GM12801 (cell line): Measurements from ENCODE around the gene CARD19.

Experiments used
- CTCF ChIP-seq: IDR thresholded peaks from one replicate; pipeline ENCODE4 v1.5.1; 2011; ENCODE audit warnings: control low read depth; ENCODE audit not compliant: insufficient read length; ENCODE audit errors: extremely low read depth

The CARD19 gene

GRCh38 chr9:93132946-93133680 lies 37.1 kb downstream of the CARD19 start:
- TF ChIP-seq CTCF: no peak

- no peak for TF ChIP-seq CTCF
Measured at GRCh38 chr9:93133681-93134014, 37.6 kb downstream of the CARD19 start.

- TF ChIP-seq CTCF: no peak
Measured at GRCh38 chr9:93134015-93134739, 38.2 kb downstream of the CARD19 start, which contains the start of gene NINJ1. NINJ1 (minus strand) TSS chr9:93134251; CDS start chr9:93134217, 34 bp downstream.

- no peak for TF ChIP-seq CTCF
Measured at GRCh38 chr9:93134740-93135444, 38.9 kb downstream of the CARD19 start.

GRCh38 chr9:93136011-93136440 lies 40.0 kb downstream of the CARD19 start:
- TF ChIP-seq CTCF: no peak

GRCh38 chr9:93137362-93137761 lies 41.3 kb downstream of the CARD19 start:
- no peak for TF ChIP-seq CTCF

GRCh38 chr9:93138171-93138764 lies 42.3 kb downstream of the CARD19 start:
- TF ChIP-seq CTCF: no peak
